GM19452 (cell line): ENCODE results near the gene UBR4.

Experiments used
- ATAC-seq: cut with Tn5 transposase; IDR thresholded peaks from one replicate; pipeline ENCODE4 v1.9.1; 2021; ENCODE audit not compliant: unreplicated experiment

UBR4 gene

DNA sequence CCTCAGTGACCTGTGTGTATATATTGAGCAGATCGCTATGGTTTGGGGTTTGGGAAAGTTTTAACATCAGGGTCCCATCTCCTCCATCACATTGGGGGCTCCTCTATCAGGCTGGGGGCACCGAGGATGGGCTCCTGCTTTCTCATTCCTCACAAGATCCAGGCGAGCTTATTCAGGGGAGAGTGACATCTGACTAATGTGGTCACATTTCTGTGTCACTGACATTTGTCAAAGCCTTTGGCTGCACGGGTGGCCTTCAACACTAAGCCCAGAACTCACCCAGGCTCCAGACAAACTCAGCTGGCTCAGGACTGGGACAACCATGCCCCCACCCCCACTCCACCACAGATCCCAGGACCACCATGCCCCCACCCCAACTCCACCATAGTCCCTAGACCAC is 150.3 kb downstream of the UBR4 start:
- ATAC-seq, result no peak

DNA sequence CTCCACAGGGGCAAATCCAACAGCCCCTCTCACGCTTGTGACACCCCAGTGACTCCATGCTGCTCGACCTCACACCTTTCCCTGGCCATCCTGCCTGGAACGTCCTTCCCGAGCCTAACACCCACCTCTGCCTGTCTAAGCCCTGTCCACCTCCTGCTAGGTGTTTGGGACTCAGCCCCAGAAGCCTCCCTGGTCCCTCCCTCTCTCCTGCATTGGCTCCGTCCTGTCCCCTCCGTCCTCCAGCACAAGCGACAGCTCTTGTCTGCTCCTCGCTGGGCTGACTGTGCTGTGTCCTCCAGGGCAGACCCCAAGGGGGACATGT is 151.6 kb downstream of the UBR4 start:
- no peak for ATAC-seq

DNA sequence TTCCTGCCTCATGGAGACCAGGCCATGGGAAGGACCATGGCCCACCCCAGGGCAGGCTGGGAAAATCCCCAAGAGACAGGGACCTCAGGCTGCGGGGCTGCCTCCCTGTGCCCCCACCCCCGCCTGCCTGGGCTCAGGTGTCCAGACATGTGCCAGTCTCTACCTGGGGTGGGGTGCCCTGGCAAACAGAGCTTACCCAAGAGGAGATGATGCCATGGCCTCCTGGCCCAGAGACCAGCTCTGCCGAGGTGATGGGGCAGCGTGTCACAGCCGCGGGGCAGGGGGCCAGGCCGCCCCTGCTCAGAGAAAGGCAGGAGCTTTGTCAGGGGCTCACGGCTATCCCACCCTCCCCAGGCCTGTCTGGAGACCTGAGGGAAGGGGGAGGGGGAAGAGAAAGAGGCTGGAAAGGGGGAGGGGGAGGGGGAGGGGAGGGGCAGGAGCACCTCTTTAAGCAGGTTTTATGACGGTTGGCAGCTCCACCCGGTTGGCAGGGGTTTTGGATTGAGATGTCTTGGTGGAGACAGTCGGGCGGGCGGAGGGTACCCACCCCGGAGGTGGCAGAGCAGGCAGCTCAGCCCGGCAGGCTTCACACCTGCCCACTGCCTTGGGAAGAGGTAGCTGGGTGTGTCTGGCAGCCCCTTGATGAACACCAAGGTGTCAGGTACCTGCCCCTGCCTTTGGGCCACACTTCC is 152.1 kb downstream of the UBR4 start:
- no peak for ATAC-seq

DNA sequence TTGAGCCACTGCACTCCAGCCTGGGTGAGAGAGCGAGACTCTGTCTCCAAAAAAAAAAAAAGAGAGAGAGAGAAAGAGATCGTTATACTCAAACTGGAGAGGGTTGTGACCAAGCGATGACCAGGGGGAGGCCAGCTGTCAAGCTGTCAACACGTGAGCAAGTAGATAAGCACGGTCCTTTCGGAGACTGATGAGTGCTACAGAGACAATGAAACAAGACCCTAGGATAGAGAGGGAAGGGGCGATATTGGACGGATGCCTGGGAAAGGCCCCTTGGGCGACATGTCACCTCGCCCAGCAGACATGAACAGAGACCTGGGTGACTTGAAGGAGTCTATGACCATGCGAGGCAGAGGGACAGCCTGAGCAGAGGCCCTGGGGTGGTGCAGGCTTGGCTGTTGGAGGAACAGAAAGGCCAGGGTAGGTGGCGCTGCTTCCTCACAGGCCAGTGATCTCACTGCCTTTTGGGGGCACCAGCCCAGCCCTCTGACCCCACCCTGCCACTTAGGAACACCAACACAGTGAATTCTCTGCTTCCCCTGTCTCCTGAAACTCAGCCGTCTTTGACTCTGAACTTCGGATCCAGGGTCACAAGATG is 152.8 kb downstream of the UBR4 start:
- ATAC-seq, result no peak

DNA sequence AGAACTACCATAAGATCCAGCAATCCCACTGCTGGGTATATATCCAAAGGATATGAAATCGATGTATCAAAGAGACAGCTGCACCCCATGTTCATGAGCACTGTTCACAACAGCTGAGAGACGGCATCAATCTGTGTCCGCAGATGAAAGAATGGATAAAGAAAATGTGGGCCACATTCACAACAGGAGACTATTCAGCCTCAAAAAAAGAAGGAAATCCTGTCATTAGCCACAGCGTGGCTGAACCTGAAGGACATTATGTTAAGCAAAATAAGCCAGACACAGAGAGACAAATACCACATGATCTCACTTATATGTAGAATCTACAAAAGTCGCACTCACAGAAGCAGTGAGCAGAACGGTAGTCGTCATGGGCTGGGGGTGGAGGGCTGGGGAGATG is 154.4 kb downstream of the UBR4 start:
- no peak for ATAC-seq

DNA sequence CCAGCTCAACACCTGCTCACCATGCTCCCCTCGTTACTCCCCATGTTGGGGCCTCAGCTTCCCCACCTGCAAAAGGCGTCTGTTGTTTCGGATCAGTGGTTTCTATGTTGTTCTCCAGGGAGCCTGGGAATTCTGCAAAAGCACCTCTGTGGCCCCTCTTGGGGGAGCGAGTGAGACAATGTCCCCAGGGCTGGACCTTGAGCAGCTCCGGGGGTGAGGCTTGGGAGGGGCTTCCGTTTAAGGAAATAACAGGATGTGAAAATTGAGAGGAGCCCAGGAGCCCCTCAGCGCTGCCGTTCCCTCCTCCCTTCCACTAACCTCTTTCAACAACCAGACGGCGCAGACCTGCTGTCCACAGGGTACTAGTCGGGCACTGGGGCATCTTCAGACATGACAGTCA is 155.1 kb downstream of the UBR4 start:
- ATAC-seq, result no peak

DNA sequence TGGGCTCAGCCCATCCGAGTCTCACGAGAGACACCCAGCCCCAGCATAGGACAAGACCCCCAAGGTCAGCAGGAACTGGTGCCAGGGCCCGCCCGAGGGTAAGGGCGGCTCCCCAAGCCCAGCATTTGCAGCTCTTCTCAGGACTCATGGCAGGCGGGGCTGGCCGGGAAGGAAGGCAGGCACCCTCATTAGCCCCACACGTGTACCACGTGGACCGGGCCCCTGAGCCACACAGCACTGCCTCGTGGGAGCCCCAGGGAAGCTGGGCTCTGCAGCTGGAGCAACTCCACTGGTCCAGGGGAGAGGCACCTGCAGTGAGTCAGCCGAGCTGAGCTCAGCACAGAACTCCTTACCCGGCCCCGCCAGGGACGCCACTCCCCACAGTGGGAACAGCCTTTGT is 155.8 kb downstream of the UBR4 start:
- ATAC-seq, result no peak

DNA sequence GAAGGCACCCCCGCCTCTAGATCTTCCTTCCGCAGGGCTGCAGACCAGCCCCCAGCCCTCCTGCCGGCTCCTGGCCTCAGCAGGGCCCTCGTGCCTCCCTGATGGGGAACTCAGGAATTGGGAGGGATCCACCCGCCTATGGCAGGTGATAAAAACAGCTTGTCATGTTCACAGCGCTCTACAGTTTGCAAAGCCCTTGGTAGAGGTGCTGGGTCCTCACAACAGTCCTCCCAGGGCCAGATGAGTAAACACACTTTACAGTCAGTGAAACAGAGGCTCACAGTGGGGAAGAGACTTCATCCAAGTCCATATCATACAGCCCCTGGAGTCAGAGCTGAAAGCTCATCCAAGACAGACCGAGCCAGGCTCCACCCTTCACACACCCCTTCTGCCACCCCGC is 156.6 kb downstream of the UBR4 start:
- ATAC-seq, result no peak

DNA sequence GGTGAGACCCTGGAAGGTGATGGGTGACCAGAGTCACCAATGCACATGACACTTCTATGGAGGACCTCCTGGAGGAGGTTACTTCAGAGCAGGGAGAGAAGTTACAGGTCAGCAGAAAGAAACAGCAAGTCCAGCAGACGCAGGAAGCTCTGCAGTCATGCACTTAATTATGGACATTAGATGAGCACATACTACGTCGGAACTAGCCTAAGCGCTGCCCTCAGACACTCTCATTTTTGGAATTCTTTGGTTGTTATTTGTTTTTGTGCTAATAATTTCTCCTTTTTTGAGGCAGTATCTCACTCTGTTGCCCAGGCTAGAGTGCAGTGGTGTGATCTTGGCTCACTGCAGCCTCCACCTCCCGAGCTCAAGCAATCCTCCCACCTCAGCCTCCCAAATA is 160.3 kb downstream of the UBR4 start:
- ATAC-seq, result no peak

DNA sequence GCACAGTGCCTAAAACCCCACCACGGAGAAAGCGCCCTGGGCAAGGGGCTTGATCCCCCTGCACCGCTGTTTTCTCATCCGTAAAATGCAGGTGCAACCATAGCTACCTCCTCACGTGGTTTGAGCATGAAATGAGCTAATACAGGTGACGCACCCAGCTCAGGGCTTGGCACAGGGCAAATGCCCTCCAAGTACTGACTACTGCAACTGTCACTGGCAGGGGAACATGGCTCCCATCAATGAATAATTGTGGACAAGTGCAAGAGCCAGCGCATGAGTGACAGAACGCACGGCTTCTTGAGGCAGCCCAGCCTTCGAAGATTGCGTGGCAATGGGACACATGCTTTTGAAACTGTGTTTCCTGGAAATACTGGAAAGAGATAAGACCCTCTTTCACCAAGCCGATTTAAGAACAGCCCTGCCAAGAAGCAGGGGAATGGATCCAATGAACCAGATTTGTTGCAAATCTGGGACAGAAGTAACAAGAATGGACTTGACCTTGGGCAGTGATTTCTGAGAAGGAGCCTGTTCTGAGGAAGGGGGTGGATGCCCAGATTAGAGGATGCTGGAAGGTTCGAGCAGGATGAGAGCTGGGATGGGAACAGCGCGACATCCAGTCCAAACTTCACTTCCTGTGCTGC is 160.8 kb downstream of the UBR4 start:
- no peak for ATAC-seq

DNA sequence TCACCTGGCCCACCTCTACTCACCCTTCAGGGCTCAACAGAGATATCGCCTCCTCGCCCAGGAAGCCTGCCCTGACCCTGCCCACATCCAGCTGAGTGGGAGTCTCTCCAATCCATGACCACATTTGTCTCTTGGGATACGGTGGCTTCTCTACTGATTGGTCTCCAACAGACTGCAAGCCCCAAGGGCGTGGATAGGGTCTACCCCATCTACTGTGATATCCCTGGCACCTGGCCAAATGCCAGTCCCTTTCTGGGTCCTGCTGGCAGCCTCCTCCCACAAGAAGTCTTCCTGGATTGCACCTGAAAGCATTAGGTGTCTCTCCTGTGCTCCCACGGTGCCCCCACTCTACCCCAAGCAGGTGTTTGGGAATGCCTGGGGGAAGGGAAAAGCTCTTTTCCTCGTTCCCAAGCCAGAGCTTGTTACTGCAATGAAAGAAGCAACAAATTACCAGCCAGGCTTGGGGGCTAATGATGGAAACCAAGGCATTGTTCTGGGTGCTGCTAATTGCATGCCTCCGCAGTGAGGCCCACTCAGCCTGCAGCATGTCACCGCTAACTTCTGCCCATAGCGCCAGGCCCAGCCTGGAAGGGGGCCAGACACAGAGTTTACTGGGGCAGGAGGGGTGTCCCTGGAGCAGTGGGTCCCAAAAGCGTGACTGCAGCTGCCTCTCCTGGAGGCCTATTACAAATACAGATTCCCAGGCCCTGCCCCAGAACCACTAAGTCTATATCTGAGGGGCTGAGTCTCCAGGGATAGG is 162.9 kb downstream of the UBR4 start:
- ATAC-seq, result no peak

DNA sequence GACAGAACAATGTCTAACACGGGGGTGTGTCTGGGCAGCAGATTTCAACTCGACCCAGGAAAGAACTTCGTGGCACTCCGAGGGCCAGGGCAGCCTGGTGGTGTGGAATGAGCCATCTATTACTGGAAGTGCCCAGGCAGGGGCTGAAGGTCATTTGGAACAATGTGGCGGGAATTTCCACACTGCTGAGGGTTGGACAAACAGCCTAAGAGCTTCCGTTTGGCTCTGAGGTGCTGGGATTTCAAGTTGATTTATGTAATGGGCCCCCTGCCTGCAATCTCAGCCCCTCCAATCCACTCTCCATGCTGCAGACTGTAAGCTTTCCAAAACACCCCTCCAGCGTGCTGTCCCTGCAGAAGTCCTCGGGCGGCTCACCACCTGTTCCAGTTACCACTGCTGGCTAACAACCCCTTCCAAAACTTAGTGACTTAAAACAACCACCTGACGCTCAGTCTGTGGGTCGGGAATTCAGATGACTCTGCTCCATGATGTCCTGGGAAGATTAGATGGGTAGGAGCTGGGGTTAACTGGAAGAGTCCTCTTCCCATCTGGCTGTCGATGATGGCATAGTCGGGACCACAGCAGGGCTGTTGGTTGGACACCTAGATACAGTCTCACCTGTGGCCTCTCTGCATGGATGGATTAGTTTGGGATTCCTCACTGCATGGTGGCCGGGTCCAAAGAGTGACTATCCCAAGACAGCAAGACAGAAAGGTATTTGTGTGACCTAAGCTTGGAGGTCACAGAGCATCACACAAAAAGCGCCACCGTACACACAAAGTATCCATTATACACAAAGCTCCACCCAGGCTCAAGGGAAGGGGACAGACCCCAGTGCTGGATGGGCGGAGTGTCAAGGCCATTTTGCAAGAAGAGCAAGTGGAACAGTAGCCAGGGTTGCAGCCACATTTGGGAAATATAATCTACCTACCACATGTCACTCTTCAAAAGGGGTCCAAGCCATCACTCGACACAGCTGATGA is 163.9 kb downstream of the UBR4 start:
- no peak for ATAC-seq

DNA sequence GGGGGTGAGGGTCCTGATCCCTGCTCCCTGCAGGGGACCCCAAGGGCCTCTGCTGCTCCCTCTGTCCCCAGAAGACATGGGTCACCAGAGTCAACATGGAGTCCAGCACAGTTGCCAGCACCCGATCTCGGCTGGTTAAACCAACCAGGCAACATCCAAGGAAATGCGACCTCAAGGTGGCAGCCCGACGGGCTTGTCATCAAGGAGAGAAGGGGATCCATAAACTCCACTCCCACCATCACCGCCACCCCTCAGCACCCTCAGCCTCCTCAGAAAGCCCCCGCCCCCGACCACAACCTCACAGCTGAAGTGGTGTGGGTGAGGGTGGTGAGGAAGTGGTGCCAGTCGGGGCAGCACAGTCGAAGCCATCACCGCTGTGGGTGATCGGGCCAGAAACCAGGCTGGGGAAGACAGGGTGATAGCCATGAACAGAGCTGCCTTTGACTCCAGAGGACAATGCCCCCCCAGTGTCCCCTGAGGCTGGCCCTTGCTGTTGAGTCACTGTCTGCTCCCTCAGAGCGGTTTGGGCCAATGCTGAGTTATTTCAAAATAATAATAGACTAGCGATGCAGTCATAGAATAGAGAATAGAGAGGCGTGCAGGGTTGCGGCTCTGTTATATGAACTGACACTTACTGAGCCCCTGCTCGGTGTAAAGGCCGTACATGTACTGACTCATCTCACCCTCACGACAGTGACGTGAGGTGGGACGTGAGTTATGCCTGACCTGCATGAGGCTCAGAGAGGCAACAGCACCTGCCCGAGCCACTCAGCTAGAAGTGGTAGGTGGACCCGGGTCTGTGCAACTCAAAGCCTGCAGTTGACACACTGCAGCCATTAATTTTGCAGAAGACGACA is 164.9 kb downstream of the UBR4 start:
- ATAC-seq, result no peak

DNA sequence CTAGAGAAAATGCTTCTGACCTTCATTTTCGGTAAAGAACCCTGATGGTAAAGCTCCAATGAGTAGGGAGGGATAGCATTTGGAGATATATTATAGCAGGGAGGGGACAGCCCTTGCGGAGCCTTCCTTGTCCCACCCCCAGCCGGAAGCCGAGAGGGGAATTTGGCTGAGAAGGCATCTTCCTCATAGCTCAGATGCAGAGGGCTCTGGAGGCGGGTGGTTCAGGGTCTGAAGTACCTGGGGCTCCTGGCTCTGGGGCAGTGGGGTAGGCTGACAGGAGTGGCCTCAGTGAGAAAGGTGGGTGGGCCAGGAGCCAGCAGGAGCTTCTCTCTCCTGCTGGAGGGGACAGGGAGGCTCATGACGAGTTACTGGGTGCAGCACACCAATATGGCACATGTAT is 165.6 kb downstream of the UBR4 start:
- ATAC-seq, result no peak

DNA sequence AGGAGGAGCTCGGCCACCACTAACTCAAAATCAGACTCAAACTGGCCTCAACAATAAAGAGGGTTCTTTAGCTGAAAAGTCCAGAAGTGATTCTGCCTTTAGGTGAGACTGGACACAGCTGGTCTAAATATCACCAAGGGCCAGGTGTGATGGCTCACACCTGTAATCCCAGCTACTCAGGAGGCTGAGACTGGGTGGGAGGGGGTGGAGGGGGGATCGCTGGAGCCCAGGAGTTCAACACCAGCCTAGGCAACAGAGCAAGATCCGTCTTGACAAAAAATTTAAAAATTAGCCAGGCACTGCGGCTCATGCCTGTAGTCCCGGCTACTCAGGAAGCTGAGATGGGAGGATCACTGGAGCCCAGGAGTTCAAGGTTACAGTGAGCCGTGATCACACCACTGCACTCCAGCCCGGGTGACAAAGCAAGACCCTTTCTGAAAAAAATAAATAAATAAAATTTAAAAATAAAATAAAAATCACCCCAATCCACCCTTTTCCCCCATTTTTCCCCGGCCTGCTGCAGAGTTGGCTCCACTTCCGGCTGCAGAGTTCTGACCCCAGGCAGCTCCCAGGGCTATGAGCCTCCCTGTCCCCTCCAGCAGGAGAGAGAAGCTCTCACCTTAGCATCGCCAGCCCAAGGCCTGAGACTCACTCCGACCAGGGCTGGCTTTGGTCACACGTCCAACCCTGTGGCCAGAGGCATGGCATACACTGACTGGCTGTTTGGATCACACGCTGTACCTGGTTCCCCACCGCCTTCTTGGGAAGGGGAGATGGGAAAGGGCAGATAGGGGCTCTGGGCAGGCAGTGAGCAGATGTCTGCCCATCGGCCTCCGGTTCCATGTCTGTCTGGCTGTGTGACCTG is 166.3 kb downstream of the UBR4 start:
- ATAC-seq, result no peak

DNA sequence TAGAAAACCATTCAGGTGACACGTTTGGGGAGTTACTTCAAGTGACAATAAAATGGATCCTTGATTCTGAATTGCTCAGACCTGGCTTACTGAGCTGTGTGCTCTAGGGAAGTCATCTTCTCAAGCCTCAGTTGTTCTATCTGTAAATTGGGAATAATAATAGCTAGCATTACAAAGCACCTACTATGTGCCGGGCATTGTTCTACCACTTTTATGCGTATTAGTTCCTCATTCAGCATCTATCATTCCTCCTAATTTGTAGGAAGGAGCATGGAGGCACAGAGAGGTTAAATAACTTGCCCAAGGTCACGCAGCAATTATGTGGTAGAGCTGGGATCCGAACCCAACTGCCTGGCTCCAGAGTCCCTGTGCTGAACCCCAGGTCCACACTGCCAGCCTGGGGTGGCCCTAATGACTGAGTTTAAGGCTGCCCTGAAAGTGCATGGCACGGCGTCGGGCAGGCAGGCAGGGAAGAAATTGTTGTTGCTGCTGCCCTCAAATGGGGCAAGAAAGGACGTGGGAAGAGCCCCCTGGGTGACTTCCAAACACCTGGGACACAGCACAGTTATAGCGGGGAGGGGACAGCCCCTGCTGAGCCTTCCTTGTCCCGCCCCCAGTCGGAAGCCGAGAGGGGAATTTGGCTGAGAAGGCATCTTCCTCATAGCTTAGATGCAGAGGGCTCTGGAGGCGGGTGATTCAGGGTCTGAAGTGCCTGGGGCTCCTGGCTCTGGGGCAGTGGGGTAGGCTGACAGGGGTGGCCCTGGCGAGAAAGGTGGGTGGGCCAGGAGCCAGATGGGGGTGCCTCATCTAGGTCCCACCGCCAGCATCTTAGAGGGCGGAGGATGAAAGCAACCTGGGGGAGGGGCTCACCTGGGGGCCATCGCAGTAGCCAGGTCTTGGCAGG is 167.1 kb downstream of the UBR4 start:
- ATAC-seq, result no peak

DNA sequence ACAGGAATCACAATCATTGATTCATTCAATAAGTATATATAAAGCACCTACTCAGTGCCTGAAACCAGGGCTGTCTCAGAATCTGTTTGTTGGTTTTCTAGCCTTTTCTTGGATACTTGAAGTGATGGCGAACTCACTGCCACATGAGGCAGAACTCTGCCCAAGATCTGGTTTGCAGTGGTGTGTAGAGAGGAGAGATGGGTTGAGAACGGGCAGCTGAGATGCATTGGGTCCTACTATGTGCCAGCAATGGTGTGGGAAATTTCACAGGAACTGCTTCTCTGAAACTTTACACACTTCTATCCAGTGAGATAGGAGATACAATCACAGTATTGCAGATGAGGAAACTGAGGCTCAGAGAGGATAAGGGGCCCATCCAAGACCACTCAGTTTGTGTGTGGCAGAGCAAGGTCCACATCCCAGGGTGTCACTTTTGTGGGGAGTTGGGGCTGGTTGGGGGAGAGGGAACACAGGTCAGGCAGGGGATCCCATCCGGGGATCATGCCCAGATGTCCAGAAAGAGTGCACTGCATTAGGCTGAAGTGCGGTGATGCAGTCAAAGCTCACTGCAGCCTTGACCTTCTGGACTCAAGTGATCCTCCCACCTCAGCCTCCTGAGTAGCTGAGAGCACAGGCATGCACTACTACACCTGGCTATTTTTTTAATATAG is 169.9 kb downstream of the UBR4 start:
- no peak for ATAC-seq
